ENCODE results near the gene ADNP.

The ADNP gene

DNA sequence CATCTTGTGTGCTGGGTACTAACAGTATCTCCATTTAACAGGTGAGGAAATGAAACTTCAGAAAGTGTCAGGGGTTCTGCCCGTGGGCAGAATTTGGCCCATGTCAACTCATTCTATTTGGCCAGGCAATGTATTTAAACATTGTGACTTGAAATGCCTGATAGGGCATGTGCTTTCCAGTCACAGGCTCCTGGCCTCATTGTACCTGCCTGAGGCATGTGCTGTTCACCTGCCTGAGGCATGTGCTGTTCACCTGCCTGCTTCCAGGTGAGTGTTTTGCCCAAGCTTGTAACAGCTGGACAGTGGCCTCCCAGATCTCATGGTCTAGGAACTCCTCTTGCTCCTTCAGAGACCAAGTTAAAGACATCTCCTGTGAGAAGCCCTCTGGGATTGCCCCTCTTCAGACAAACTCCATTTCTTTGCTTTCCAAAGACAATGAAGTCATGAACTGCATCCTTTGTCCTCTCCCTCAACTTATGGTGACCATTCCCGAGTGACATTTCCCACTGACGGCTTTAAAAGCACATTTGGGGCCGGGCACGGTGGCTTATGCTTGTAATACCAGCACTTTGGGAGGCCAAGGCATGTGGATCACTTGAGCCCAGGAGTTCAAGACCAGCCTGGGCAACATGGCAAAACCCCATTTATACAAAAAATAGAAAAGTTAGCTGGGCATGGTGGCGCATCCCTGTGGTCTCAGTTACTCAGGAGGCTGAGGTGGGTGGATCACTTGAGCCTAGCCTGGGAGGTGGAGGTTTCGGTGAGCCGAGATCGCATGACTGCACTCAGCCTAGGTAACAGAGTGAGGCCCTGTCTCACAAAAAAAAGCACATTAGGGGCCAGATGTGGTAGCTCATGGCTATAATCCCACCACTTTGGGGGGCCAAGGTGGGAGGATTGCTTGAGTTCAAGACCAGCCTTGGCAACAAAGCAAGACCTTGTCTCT, 87.6 kb downstream of the ADNP start:
- Histone ChIP-seq H3K27ac (no peak overlapping the region), H3K27me3 (no peaks in the 10 kb centered on the region), H3K4me2 (no peak overlapping the region), H3K9ac (no peak overlapping the region), H3K36me3 (peaks cover 92% of the 10 kb centered on the region), H4K20me1 (peaks cover 8% of the 10 kb centered on the region; the same call in 1 of the 2 replicates), H3K4me3 (no peak overlapping the region), H3K4me1 (peaks cover 25% of the 10 kb centered on the region), H3K9me3 (no peaks in the 10 kb centered on the region)
- no peak for TF ChIP-seq Cebpa-rat (IDR thresholded peaks at IDR 0.05)

DNA sequence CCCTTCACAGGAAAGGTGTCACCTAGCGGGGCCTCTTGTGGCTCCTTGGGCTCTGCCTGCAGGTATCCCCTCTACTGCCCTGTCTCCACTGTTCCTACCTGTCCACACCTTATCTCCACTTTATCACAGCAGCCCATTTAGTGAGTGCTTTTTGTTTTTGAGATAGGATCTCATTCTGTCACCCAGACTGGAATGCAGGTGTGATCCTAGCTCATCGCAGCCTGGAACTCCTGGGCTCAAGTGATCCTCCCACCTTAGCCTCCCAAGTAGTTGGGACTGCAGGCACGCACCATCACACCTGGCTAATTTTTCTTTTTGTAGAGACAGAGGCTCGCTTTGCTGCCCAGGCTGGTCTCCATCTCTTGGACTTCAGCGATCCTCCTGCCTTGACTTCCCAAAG, 88.4 kb downstream of the ADNP start:
- no peak overlapping the region for H3K4me3 ChIP-seq
- peaks cover 8% of the 10 kb centered on the region; the same call in 1 of the 2 replicates for H4K20me1 ChIP-seq
- no peak overlapping the region for H3K27ac ChIP-seq
- TF ChIP-seq Cebpa-rat (IDR thresholded peaks at IDR 0.05), result no peak
- no peak overlapping the region for H3K9ac ChIP-seq
- no peak overlapping the region for H3K4me2 ChIP-seq
- no peaks in the 10 kb centered on the region for H3K9me3 ChIP-seq
- peaks cover 22% of the 10 kb centered on the region for H3K4me1 ChIP-seq
- peaks cover 96% of the 10 kb centered on the region for H3K36me3 ChIP-seq
- no peaks in the 10 kb centered on the region for H3K27me3 ChIP-seq

All from BLaER1 (cell line).